RWPE2 (cell line): ENCODE data around the gene MAP1A.

Source experiments
- ATAC-seq: fragments of 200-7000 bp; cut with Tn5 transposase; 3 replicates; pipeline ENCODE4 v1.9.1; 2021; ENCODE audit warnings: low read depth
- DNase-seq: peaks from one replicate; pipeline ENCODE4 v3.0.0-alpha.2; 2020; ENCODE audit warnings: low spot score
- H3K27ac ChIP-seq: fragments of 450-650 bp; 2 replicates; pipeline ENCODE4 v1.5.1; 2017; ENCODE audit warnings: mild to moderate bottlenecking; ENCODE audit not compliant: poor library complexity, severe bottlenecking
- H3K27me3 ChIP-seq: fragments of 250-450 bp; sonication (Bioruptor Pico); 2 replicates; pipeline ENCODE4 v1.5.1; 2021; ENCODE audit warnings: mild to moderate bottlenecking, moderate library complexity; ENCODE audit not compliant: insufficient read depth, poor library complexity, severe bottlenecking
- H3K36me3 ChIP-seq: fragments of 250-450 bp; sonication (Bioruptor Pico); 2 replicates; pipeline ENCODE4 v1.5.1; 2020; ENCODE audit warnings: low read depth, mild to moderate bottlenecking, moderate library complexity
- H3K4me1 ChIP-seq: fragments of 250-450 bp; sonication (Bioruptor Pico); 2 replicates; pipeline ENCODE4 v1.5.1; 2021; ENCODE audit warnings: mild to moderate bottlenecking, moderate library complexity; ENCODE audit not compliant: insufficient read depth, poor library complexity, severe bottlenecking
- H3K4me3 ChIP-seq: fragments of 250-450 bp; sonication (Bioruptor Pico); 2 replicates; pipeline ENCODE4 v1.5.1; 2021; ENCODE audit warnings: mild to moderate bottlenecking, moderate library complexity; ENCODE audit not compliant: severe bottlenecking
- H3K9me3 ChIP-seq: fragments of 250-450 bp; sonication (Bioruptor Pico); 2 replicates; pipeline ENCODE4 v1.5.1; 2021; ENCODE audit warnings: mild to moderate bottlenecking, moderate library complexity; ENCODE audit not compliant: severe bottlenecking
- TF ChIP-seq, protein P1 (sequence below): fragments of 450-650 bp; IDR thresholded peaks from one replicate; pipeline ENCODE4 v1.5.1; 2017; ENCODE audit warnings: mild to moderate bottlenecking, moderate library complexity; ENCODE audit not compliant: poor library complexity, severe bottlenecking

The MAP1A gene

GRCh38 chr15:43519196-43519595 is 1.8 kb downstream of the MAP1A start:
- H3K27me3 ChIP-seq: no peaks in the 10 kb centered on the region
- no peaks in the 10 kb centered on the region for H3K36me3 ChIP-seq
- no peaks in the 10 kb centered on the region for H3K9me3 ChIP-seq
- no peak overlapping the region for H3K27ac ChIP-seq
- H3K4me3 ChIP-seq: no peak overlapping the region
- no peak for ATAC-seq
- TF ChIP-seq, protein P1, sequence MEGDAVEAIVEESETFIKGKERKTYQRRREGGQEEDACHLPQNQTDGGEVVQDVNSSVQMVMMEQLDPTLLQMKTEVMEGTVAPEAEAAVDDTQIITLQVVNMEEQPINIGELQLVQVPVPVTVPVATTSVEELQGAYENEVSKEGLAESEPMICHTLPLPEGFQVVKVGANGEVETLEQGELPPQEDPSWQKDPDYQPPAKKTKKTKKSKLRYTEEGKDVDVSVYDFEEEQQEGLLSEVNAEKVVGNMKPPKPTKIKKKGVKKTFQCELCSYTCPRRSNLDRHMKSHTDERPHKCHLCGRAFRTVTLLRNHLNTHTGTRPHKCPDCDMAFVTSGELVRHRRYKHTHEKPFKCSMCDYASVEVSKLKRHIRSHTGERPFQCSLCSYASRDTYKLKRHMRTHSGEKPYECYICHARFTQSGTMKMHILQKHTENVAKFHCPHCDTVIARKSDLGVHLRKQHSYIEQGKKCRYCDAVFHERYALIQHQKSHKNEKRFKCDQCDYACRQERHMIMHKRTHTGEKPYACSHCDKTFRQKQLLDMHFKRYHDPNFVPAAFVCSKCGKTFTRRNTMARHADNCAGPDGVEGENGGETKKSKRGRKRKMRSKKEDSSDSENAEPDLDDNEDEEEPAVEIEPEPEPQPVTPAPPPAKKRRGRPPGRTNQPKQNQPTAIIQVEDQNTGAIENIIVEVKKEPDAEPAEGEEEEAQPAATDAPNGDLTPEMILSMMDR: no peak
- no peaks in the 10 kb centered on the region for H3K4me1 ChIP-seq
- no peak for DNase-seq

DNA sequence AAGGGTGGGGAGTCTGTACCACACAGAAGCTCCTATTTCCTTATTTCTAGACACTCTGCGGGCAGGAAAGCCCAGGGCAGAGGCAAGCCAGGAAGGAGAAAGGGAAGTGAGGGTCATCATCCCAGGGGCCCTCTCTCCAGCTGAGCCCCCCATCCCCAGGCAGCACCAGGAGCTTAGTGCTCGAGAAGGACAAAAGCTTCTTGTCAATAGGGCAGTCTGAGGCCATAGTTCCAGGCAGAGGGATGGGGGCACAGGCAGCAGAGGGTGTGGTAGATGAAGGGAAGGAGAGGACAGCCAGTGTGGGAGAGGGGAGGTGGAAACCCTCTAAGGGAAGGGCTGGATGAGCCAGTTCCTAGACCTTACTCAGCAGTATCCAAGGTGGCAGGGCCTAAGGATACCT is 2.7 kb downstream of the MAP1A start:
- Histone ChIP-seq H3K27me3 (no peaks in the 10 kb centered on the region), H3K36me3 (no peaks in the 10 kb centered on the region), H3K27ac (no peak overlapping the region), H3K4me3 (no peak overlapping the region), H3K4me1 (no peaks in the 10 kb centered on the region), H3K9me3 (no peaks in the 10 kb centered on the region)
- TF ChIP-seq, protein P1: no peak
- no peak for DNase-seq
- no peak for ATAC-seq

DNA sequence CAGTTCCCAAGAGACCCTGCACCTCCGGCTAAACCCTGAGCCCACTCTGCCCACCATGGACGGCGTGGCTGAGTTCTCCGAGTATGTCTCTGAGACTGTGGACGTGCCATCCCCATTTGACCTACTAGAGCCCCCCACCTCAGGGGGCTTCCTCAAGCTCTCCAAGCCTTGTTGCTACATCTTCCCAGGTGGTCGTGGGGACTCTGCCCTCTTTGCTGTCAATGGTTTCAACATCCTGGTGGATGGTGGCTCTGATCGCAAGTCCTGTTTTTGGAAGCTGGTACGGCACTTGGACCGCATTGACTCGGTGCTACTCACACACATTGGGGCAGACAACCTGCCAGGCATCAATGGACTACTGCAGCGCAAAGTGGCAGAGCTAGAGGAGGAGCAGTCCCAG is 4.0 kb downstream of the MAP1A start:
- Histone ChIP-seq H3K27ac (no peak overlapping the region), H3K4me1 (no peaks in the 10 kb centered on the region), H3K27me3 (no peaks in the 10 kb centered on the region), H3K36me3 (no peaks in the 10 kb centered on the region), H3K9me3 (no peaks in the 10 kb centered on the region), H3K4me3 (no peak overlapping the region)
- DNase-seq (no peak), ATAC-seq (no peak)
- TF ChIP-seq, protein P1: no peak

- Histone ChIP-seq H3K9me3 (no peaks in the 10 kb centered on the region), H3K27ac (no peak overlapping the region), H3K4me1 (no peaks in the 10 kb centered on the region), H3K36me3 (no peaks in the 10 kb centered on the region), H3K27me3 (no peaks in the 10 kb centered on the region), H3K4me3 (no peak overlapping the region)
- no peak for DNase-seq
- ATAC-seq: no peak
- TF ChIP-seq, protein P1: no peak
These were observed 4.8 kb downstream of the MAP1A start for GRCh38 chr15:43522247-43522646.

GRCh38 chr15:43523646-43524045 is 6.2 kb downstream of the MAP1A start:
- H3K9me3 ChIP-seq: no peaks in the 10 kb centered on the region
- H3K27ac ChIP-seq: no peak overlapping the region
- TF ChIP-seq, protein P1: no peak
- DNase-seq (no peak), ATAC-seq (no peak)
- no peaks in the 10 kb centered on the region for H3K4me1 ChIP-seq
- no peaks in the 10 kb centered on the region for H3K27me3 ChIP-seq
- no peak overlapping the region for H3K4me3 ChIP-seq
- no peaks in the 10 kb centered on the region for H3K36me3 ChIP-seq
